ENCODE measurements around the gene CAPZB. TPM values are rescaled to one million over a fixed set of nuclear protein-coding genes. Genes with fewer than 3 reads are reported as not detected.

The CAPZB gene
- polyA plus RNA-seq, 1 donor: 217 TPM

- DNase-seq: no peak
Measured at GRCh38 chr1:19476450-19477190, 8.7 kb downstream of the CAPZB start.

DNA sequence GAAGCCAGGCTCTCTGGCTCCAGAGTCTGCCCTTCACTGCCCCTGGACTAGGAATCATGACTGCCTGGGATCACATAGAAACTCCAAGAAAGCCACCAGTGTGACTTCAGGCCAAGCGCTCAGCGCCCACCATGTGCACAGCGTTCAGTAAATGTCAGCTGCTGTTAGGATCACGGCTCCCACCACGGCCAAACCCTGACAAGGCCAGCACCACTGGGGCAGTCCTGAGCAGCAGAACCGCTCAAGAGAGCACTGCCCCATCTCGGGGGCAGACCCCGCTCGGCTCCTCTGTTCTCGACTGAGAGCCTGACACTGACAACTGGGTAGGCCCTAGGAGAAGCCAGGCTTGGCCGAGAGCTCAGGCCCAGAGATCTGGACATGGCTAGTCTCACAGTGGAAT is 10.0 kb downstream of the CAPZB start:
- DNase-seq: no peak

- no peak for DNase-seq
Measured at GRCh38 chr1:19472174-19472573, 13.2 kb downstream of the CAPZB start.

DNA sequence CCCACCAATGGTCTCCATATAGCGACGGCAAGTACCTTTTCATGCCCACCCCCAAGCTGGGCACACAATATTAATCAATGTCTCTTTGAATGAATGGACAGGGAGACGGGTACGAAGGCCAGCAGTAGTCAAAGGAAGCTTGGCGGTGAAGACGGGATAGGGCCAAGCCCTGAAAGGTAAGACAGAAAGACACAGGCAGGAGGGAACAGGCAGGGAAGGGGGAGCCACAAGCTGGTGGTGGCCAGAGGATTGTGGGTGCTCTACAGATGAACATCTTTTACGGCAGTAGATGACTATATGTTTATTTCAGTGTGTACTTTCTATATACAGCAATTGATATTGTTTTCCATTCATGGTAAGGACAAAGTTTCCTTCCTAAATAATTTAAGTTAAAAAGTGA is 16.3 kb downstream of the CAPZB start:
- DNase-seq: no peak

GRCh38 chr1:19468397-19468956 is 16.9 kb downstream of the CAPZB start:
- DNase-seq: no peak

DNA sequence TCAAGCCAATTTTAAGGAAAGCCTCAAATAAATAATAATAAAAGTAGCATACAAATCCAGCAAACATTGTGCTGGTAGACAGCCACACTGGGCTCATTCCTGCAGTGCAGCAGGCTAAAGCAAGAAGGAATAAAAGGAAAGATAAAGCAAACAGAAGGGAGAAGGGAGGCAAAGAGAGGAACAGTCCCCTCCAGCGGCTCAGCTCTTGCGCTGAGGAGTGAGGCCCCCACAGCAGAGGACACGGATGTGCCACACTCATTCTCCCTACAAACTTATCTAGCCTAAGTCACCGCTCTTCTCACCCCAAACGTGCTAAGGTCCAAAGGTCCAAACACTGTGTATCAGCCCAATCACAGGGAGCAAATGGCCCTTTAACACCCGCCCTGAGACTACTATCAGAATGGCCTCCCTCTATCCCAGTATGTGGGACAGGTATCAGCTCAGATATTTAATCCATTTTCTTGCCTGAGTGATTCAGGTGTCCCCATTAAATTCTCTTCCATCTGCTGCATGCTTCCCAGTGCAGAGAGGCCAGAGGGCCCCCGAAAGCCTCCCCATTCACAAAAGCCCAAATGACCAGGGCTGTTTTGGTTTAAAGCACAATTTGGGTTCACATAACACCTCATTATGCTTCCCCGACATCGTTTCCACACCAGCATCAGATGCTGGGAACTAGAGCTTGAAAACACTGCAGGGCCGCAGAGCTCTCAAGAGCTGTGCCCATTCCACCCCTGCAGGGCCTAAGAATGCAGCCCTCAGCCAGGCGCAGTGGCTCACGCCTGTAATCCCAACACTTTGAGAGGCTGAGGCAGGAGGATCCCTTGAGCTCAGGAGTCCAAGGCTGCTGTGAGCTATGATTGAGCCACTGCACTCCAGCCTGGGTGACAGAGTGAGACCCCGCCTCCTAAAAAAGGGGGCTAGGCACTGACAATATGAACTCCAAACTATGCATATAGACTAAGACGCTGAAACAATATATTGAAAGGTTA is 17.8 kb downstream of the CAPZB start:
- no peak for DNase-seq

- no peak for DNase-seq
Measured at GRCh38 chr1:19466112-19466561, 19.2 kb downstream of the CAPZB start.

- no peak for DNase-seq
Measured at GRCh38 chr1:19465650-19466049, 19.7 kb downstream of the CAPZB start.

DNA sequence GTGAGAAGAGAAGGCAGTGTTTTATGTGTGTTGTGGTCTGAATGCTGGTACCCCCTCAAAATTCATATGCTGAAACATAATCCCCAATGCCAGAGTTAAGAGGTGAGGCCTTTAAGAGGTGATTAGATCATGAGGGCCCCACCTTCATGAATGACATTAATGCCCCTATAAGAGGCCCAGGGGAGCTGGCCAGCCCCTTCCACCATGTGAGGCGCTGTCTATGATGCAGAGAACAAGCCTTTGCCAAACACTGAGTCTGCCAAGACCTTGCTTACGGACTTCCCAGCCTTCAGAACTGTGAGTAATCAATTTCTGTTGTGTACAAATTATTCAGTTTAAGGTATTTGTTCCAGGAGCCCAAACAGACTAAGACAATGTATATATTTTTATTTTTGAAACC is 20.2 kb downstream of the CAPZB start:
- no peak for DNase-seq

GRCh38 chr1:19464696-19465095 is 20.6 kb downstream of the CAPZB start:
- DNase-seq: no peak

DNA sequence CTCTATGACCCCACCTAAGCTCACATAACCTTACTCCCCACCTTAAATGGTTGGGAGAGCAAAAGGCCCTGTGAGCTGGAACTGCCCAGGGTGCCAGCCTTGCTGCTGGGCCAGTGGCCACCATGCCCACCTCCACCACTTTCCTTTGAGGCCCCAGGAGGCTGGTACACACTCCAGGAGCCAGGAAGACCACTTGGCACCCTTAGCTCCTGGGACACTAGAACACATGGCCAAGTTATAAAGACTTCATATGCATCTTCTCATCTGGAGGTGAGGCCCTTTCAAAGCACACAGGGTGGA is 21.9 kb downstream of the CAPZB start:
- no peak for DNase-seq

DNA sequence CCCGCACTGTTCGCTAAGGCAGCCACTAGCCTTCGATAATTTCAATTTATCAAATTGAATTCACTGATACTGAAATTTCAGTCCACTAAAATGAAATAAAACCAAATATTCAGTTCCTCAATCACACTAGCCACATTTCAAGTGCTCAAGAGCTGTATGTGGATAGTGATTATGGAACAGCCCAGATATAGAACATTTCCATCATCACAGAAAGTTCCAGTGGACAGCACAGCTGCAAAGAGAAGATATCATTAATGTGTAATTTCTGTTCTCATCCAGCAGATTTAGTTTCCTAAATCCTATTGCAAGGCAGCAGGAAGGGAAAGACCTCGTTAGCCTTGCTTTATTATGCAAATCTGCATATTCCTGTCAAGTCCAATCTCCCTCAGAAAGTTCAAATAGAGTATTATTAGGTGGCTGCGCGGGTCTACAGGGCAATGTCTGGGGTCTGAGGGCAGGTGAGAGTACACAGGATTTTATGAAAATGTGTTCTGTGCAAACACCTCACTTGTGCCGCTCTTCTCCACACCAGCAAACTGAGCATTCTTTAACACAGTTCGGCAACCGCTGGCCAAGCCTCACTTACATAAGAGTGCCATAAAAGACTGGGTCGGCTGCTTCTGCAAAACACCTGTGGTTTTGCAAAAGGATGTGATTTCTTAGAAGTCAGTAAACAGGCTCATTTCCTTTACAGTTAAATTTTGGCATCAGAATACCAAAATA is 22.4 kb downstream of the CAPZB start:
- no peak for DNase-seq

- no peak for DNase-seq
Measured at GRCh38 chr1:19461220-19461554, 24.2 kb downstream of the CAPZB start.

- no peak for DNase-seq
Measured at GRCh38 chr1:19460535-19461219, 24.7 kb downstream of the CAPZB start.

DNA sequence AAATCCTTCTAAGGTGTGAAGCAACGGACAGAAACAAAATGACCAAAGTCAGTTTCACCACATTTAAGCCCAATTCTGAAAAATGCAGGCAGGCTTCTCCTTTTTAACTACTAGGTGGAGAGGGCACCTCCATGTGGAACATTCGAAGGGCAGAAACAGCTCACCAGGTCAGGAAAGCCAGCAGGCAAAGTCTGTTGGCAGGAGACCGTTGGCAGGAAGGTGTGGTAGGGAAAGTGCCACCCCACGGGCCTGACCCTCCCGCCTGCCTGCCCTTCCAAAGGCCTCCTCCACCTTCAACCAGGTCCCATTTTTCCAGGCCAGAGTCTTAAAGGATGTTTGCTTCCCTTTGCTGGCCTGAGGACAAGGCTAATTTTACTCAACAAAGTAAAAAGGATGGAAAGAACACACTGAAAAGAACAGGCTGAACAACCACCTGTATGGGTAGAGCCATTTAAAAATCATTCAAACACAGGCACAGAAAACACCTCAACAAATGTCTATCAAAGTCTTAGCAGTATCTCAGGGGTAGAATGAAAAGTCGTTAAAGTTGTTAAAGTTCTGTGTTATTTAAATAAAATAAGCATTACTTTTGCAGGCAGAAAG is 26.4 kb downstream of the CAPZB start:
- no peak for DNase-seq

GRCh38 chr1:19457607-19458006 is 27.7 kb downstream of the CAPZB start:
- DNase-seq: no peak

GRCh38 chr1:19456968-19457441 is 28.3 kb downstream of the CAPZB start:
- DNase-seq: no peak

- no peak for DNase-seq
Measured at GRCh38 chr1:19455353-19455752, 30.0 kb downstream of the CAPZB start.

DNA sequence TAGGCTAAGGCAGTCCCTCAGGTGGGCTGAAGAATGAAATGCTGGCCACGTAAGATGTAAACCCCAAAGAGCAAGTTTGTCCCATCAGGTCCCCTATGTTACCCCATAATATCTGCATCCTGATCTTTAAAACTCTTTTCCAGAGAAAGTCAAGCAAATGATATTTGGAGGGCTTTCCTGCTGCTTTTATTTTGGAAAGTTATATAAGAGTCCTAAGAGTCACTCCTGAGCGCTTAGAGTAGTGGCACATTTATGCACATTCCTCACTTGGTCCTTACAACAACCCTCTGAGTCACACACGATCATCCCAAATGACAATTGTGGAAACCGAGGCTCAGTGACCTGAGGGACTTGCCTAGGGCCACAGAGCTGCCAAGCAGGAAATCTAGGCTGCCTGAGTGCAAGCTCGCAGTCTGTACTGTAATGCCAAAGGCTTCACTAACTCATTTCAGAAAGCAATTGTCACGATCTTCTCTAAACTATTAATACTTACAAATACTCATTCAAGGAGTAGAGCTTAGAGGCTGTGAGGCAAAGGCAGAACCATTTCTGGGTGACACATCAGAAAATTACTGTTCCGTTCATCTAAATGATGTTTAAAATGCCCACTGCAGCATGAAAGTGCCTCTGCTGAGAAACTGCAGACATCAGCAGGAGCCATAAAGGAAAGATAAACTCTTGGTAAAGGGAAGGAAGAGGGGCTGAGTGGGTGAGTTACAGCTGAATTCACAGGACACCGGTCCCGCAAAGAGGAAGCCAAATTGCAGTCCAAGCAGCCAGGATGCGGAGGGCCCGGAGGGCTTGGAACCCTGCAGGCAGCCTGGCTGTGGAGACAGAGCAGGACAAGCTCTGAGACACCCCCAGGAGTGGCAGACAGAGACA is 30.8 kb downstream of the CAPZB start:
- no peak for DNase-seq

GRCh38 chr1:19453741-19454201 is 31.6 kb downstream of the CAPZB start:
- no peak for DNase-seq

Measured in left kidney (tissue), 2 donors.